Measurements from ENCODE around the gene MYOM1.

Gene MYOM1

DNA sequence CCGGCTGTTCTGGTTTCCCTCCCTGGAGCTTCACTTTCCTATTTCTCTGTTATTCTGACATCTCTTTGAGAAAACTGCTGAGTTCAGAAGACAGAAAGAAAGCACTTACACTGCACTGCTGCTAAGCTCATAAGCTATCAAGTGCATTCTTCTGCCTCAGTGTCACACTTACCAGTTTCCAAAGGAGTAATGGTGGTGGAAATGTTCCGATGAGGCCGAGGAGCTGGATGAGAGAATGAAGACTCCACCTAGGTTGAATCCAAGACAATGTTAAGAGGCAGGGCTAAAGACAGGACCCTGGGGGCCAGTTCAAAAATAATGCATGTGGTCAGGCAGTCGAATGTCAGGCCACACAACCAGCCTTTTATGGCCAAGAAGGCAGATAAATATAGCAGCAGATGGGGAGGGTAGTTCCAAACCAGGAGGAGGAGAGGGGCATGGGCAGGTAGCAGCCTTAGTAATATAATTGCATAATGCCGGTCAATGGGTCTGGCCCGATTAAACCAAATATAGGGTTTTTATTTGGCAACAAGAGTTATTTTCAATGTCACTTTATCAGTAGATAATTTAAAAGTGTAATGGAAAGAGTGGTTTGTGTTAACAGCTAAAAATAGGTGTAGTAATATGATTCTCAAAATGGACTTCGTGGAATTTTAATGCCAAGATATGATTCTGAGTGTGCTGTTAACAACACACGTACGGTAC is at the start of gene MYOM1:
Gene MYOM1, minus strand, starts transcription at position 338 of the 705 bp plus-strand sequence. CDS start 4,745 bp downstream, outside the sequence.
- DNase-seq (ENCODE audit: low spot score): no peak

DNA sequence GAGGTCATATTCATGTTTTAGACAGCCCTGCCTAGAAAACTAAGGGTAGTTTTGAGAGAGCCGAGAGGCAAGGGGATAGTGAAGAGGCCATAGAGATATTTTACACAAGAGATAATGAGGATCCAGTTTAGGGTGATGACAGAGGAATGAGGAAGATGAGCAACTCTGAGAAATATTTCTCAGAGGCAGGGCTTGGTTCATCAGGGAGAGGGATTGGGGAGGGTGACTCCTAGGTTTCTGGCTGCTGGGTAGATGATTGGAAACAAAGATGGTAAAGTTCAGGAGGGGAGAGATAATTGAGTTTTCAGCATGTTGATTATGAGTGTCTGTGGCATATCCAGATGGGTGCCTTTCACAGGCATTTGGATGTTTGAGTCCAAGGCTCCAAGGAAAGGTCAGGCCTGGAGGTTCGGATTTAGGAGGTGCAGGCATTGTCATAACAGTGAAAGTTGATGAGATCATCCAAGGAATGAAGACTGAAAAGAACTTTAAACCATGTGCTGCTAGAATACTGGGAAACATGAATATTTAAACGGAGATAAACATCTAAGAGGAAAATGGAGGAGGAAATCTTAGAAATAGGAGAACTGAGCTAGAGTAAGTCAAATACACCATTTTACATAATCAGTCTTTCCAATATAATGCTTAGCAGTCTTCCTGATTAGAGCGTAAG is 49.6 kb upstream of the MYOM1 start:
- no peak for DNase-seq (ENCODE audit: low spot score)

DNA sequence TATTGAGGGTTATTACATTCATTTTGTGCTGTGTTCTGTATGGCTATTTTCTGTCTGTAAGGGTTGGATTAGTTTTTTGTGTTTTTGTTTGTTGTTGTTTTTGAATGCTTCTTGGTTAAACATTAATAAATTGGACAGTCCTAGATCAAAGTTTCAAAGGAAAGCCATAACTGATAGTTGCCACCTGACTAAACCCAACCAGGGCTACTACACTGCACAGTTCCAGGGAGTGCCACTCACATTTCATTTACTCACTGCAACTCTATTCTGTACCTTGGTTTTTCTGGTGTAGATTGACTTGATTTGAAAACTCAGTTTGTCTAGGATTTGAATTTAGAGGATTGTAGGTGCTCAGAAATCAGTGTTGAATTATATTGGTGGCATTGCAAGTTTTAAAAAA is 48.5 kb upstream of the MYOM1 start:
- no peak for DNase-seq (ENCODE audit: low spot score)

DNA sequence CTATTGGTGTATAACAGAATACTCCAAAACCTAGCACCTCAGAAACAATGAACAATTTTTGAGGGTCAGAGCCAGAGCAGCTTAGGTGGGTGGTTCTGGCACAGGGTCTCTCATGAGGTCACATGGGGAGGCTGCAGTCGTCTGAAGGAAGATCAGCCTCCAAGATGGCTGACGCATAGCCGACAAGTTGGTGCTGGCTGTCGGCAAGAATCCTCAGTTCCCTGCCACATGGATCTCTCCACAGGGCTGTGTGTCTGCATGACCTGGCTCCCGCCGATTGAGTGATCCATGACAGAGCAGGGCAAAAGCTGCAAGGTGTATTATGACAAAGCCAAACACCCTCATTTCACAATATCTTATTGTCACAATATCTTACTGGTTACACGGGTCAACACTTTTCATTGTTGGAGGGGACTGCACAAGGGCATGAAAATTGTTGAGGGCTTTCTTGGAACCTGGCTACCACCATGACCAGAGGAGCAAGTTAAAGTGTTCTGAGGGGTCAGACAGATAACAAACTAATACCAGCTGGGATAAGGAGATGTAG is 46.4 kb upstream of the MYOM1 start:
- no peak for DNase-seq (ENCODE audit: low spot score)

DNA sequence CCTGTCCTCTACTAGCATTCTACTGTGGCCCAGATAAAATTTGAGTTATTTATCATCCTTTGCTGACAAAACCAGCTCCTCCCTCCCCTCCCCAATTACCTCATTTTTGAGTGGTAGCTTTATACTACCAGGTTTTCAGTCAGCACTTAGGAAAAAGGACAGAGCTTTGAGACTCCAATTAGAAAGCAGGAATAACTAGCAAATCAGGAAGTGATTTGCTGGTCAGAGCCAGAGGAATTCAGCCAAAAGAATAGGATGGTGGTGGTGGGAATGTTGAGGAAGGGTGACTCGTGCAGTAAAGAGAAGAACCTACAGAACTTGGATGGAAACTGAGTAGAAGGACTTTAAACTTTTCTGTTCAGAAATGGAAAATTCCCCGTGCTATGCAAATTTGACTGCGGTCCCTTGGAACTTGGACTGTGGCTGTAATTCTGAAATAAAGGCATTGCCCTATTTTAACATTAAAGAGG is 45.8 kb upstream of the MYOM1 start:
- DNase-seq (ENCODE audit: low spot score): no peak

DNA sequence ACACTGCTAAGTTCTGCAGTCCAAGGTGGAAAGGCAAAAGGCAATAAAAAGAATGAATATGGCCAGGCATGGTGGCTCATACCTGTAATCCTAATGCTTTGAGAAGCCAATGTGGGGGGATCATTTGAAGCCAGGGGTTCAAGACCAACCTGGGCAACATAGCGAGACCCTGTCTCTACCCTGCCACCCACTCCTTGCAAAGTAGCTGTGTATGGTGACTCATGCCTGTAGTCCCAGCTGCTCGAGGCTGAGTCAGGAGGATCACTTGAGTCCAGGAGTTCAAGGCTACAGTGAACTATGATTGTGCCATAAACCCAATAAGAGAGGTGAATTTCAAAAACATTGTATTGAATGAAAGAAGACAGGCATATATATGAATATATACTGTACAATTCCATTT is 44.6 kb upstream of the MYOM1 start:
- DNase-seq (ENCODE audit: low spot score): no peak

DNA sequence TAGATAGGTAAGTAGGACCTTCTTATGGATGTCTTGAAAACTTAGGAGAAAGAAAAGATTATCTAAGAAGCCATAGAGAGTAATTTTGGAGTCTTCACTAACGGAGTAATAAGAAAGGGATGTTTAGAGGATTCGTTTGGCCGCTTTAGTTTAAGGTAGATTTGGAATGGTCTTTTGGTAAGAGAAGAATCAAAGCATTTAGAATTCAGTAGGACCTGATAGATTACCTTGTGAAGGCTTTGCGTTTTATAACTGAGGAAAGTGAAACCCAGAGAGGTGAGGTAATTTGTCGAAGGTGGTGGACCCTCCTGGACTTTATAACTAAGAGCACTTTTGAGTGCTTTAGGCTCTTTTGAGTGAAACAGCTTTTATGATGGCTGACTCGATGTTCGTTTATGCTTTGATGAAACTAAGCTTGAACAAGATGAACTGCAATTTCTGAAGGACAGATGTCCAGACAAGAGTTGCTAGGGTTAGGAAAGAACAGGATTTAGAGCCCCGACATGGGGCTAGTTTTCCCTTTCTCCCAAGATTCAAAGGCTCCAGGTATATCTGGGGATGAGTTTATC is 43.4 kb upstream of the MYOM1 start:
- DNase-seq (ENCODE audit: low spot score): no peak

DNA sequence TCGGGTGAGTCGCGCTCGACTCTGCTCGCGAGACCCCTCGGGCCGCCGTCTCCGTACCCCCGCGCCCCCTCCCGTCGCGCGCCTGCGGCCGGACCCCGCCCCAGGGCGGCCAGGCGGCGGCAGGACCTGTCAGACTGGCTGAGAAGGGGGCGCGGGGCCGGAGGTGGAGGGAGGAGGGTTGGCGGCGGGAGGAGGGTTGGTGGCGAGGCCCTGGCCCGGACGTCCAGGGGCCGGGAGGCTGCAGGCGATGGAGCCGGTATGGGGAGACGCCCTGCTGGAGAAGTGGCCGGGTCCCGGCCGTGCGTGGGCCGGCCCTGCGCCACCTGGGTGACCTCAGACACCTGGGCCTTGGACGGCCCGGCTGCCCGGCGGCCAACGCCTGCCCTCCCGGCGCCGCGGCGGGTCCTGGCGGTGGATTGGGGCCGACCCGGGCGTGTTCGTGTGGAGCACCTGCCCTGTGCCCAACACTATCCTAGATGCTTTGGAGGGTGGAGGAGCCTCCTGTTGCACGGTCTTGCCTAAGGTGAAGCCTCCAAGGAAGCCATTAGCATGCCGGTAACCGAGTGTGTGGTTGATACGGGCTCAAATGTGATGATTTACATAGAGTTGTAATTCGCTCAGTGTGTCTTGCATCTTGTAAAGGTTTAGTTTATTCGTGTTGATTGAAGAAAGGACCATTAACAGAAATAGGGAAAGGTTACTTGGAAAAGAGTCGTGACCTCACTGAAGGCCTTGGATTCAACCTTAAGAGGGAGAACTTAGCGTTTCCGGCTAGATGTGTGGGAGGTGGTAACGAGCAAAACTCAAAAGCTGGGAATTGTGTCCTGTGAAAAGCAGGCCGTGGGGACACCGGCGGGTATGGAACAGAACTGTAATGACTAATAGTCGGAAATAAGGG is 42.7 kb upstream of the MYOM1 start:
- DNase-seq (ENCODE audit: low spot score): peak; percentile 21

DNA sequence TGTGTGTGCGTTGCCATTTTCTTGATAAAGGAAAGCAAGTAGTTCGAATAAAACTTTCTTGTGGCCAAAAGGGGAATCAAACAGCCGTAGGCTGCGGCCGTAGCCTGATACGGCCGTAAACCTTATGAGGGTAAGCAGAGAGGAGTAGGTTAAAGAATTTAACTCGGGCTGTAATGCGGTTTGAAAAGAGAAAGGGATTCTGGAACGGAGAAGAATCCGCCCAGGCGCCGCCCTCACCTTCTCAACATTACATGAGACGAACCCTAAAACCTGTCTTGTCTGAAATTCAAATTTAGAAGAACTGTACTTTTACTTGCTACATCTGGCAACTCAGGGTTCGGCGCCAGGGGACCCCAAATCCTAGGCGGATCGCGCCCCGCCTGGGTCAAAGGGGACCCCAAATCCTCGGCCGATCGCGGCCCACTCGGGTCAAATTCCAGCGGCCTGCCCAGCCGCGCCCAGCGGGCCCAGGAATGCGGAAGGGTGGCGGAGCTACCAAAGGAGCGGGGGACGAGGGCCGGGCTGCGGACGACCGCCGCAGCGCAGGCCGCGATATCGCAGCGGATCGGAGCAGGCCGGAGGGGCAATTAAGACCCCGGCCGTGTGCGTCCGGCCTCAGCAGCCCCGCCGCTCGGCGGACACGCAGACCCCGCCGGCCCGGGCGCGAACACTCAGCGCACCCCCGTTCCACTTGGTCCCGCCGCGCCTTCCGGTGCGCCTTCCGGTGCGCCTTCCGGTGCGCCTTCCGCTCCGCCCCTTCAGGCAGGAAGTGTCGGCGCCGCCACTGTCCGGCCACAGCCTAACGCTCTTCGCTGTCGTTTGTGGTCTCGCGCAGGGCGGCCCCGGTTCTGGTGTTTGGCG is 41.8 kb upstream of the MYOM1 start, which contains the start of gene MYL12B:
Gene MYL12B, plus strand, starts transcription at position 761 of the 861 bp plus-strand sequence. CDS start 10,766 bp downstream, outside the sequence.
- DNase-seq (ENCODE audit: low spot score): peak; percentile 77

DNA sequence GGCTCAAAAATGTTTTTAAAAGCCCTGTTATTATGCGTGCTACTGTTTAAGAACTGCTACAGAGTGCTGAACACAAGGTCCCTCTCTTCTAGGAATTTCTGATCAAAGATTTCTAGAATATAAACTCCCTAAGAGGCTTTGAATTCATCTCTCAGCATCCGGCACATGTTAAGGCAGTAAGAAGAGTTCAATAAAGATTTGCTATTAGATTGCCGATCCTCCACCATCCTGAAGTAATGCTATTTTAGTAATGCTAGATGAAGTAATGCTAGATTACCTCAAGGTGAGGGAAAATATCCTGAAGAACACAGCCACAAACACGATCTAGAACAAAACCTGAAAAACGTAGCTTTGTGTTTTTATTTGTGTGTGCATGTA is 41.2 kb upstream of the MYOM1 start:
- DNase-seq (ENCODE audit: low spot score): no peak

DNA sequence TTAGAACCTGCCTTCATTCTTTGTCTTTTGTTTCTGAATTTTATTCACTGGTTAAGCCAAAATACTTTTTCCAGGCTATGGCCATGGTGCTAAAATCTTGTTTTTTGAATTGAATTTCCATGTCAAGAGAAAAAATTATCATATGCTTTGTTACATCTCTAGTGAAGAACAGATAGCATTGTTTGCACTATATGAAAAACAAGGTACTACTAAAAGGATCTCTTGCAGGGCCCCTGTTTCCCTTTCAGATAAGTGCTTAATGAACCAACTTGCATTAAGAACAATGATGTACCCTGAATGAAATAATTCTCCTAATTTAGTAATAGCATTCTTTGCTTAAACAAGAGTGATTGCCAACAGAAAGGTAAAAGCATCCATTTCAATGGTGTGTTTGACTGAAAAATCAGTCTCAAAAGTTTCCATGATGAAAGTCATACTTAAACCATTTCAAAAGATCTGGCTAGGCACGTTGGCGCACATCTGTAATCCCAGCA is 37.9 kb upstream of the MYOM1 start:
- DNase-seq (ENCODE audit: low spot score): no peak

DNA sequence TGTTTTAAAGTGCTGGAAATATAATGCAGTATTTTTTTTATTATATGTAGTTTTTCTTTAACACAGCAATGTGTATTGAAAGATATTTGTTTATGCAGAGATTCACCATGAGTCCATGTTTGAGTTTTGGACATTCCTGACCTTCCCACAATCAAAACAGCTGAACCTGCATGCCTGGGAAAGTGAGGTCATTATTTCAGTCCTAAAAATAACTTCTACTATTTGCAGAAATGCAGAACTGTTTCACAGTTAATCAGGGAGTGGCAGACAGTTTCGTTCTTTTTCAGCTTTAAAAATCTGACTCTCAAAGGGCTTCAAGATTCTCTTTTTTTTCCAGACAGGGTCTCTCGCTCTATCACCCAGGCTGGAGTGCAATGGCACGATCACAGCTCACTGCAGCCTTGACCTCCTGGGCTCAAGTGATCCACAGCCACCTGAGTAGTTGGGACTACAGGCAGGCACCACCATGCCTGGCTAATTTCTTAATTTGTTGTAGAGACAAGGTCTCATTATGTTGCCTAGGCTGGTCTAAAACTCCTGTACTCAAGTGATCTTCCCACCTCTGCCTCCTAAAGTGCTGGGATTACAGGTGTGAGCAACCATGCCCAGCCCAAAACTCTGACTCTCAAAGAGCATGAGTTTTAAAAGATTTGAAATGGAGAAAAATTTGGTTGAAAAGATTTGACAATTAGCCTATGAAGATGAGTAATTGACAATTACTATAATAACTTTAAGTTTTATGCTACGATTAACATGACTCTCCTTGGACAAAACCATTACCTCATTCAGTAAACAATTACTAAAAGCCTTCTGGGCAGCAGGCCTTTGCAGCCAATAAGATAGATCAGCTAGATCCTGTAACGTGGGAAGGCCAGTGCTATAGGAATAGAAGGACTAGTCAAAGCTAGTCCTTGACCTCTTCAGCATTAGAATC is 37.2 kb upstream of the MYOM1 start:
- DNase-seq (ENCODE audit: low spot score): no peak

DNA sequence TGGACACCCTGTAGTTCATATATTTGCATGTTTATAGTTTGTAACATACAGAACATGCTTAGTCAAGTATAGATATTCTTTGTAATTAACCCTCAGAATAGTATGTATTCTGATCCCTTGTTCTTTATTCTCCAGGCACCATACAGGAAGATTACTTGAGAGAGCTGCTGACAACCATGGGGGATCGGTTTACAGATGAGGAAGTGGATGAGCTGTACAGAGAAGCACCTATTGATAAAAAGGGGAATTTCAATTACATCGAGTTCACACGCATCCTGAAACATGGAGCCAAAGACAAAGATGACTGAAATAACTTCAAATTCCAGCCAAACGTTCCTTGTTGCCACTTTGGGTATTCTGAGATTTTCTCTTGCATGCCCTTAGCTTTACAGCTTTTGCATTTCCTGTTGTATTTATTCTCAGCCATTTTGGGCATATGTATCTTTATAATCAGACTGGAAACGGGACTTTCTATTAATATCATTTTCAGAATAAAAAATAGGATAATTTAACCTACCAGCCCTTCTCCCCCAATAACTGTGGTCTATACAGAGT is 35.9 kb upstream of the MYOM1 start:
- DNase-seq (ENCODE audit: low spot score): no peak

DNA sequence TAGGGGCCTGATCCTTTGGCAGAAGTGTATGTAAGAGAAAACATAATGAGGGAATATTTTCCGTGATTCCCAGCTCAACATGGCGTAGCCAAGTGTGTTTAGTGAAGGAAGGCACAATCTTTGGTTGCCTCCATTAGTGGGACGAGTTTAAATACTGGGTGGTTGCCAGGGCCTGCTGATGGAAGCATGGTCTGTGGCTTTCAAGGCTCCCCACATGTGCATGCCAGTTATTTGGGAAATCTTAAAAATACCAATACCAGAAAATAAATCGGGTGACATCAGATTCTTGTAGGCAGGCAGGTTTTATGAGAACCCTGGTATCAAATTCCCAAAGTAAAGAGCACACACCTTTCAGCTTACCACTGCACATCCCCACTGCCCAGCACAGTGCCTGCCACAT is 35.0 kb upstream of the MYOM1 start:
- DNase-seq (ENCODE audit: low spot score): no peak

DNA sequence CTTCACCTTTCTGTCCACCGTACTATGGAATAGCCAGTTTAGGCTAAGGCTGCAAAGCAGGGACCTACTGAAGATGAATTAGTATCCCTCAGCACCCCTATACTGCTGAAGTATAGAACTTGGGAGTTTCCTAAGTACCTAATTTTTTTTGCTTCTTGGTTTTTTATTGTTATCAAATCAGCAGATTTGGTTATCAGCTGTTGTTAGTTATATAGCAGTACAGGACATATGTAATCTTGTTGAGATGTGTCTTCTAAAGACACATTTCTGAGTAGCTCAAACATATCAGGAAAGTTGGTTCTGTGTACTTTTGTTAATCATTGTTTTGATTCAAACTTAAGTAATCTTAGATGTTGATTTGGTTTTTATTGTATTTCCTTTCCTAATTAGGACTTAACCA is 33.1 kb upstream of the MYOM1 start:
- no peak for DNase-seq (ENCODE audit: low spot score)

DNA sequence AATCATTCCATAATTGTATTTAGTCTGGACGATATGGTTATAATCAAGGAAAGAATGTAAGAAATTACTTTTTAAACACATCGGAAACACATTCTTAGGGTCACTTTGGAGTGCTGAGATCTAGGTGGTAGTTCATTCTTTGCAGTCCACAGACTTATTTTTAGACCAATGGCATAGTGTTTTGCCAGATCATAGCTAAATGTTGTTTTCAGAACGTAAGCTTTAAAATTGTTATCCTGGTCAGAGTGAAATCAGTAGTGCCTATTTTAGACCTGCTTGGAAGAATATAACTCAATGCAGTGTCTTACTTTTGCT is 32.2 kb upstream of the MYOM1 start:
- DNase-seq (ENCODE audit: low spot score): no peak

DNA sequence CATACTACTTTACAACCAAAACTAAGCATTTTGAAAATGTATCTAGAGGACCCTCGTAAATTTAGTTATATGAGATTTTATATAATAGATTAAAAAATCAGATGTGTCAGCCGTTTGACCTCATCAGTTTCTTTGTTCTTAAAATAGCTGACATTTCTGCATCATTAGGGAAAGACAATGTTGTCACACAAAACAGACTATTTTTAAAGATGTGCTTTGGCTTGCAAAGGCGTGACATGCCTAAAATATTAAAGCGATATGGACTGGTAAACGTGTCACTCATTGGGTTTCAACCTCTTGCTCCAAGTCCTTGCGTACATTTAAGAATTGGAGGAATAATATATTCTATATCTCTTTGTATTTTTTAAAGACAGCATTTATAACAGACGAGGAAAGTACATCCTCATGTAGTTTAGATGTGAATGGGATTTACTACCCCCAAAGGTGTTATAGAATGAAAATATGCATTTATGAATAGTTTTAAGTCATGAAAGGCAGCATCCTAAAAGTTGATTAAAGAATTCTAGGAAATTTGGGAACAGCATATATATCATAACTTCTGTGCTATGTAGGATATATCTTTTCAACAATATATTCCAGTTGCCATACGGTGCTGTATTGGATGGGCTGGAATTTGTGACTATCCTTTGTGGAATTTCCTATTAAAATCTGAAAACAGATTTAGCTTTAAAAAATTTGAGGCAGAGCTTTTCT is 31.6 kb upstream of the MYOM1 start:
- no peak for DNase-seq (ENCODE audit: low spot score)

DNA sequence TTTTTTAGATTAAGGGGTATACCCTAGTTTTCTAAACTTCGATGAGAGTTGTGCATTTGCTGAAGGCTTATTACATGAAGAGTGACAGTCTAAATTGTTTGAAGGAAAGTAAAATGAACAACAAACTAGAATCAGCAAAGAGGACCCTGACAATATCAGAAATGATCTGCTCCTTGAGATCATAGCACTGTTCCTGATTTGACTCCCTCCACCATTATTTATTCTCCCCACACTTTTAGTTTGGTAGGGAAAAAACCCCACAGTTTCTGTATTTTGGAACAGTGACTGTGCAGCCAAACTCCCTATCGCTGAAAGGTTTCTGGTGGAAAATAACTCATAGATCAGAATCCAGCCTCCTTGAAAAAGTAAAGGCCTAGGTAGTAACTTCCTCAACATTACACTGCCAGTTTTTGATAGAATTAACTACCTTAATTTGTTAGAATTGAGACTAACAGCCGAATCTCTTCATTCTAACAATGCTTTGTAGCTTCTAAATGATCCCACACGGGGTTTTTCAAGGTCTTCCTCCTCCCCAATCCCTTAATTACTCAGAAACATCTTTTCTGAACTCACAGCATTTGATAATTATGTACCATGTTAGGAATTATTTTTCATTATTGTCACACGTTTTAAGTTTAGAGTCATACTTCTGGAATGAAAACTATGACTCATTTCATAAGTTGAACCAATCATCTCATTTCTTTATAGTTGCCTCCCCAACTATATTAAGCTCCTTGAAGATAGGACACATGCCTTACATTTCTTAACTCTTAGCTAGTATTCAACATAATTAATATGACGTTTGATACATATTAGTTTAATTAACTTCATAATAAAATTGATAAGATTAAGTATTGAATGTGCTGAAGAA is 30.7 kb upstream of the MYOM1 start:
- DNase-seq (ENCODE audit: low spot score): peak; percentile 9

All from putamen (tissue), 1 donor.